ENCODE measurements around the gene ZNF618.

DNA sequence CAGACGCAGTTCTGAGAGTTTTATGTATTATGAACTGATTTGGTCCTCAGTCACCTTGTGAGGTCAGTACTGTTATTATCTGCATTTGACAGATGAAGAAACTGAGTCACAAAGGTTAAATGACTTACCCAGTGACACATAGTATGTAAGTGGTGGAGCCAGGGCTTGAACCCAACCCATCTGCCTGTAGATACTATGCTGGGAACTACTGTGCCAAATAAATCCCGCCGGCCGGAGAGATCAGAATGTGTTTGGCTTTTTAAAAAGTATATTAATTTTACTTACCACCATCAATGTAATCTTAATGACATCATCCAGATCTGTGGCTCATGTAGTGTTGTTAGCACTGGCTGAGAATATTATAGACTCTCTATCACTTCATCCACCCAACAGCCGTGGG lies 80.8 kb downstream of the ZNF618 start:
- TF ChIP-seq, protein P1, sequence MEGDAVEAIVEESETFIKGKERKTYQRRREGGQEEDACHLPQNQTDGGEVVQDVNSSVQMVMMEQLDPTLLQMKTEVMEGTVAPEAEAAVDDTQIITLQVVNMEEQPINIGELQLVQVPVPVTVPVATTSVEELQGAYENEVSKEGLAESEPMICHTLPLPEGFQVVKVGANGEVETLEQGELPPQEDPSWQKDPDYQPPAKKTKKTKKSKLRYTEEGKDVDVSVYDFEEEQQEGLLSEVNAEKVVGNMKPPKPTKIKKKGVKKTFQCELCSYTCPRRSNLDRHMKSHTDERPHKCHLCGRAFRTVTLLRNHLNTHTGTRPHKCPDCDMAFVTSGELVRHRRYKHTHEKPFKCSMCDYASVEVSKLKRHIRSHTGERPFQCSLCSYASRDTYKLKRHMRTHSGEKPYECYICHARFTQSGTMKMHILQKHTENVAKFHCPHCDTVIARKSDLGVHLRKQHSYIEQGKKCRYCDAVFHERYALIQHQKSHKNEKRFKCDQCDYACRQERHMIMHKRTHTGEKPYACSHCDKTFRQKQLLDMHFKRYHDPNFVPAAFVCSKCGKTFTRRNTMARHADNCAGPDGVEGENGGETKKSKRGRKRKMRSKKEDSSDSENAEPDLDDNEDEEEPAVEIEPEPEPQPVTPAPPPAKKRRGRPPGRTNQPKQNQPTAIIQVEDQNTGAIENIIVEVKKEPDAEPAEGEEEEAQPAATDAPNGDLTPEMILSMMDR (conservative IDR thresholded peaks at IDR 0.05; ENCODE audit: low read depth, low read length), result no peak
- no peak for TF ChIP-seq EZH2 (IDR thresholded peaks at IDR 0.05; ENCODE audit: low read length, unreplicated experiment)

Data from PC-3 (cell line).